Posterior vena cava (tissue), 2 donors: ENCODE data around the gene ARAP3. TPM values are rescaled to one million over a fixed set of nuclear protein-coding genes. Genes with fewer than 3 reads are reported as not detected.

Experiments used
- total RNA-seq, 2 donors: library from RNA; stranded (reverse); fragmentation: NEBNext Ultra II Directional; extraction: Animal tissue kit (Norgen Biotek cat#: 25700); gene quantifications; one replicate each; pipeline ENCODE4 v1.2.1, GENCODE V29; 2021
- donor health status: DM: yes; HTN: yes; CAD: no.
- donor health status: DM: yes; HTN: yes; CAD: no.

ARAP3 gene
- total RNA-seq, 2 donors from 2014 or later, result 14.7 to 18.8 TPM

Other genes with a start within 250 kb of the ARAP3 start
- gene PCDHGC3, start 206.3 kb downstream of the ARAP3 start, total RNA-seq, result 10 to 100 TPM; 71.1 to 90.6 TPM
- 1 to 10 TPM; 2.0 to 2.9 TPM for gene PCDHGC4, start 197.2 kb downstream of the ARAP3 start, total RNA-seq
- gene PCDHGC5, start 193.1 kb downstream of the ARAP3 start, total RNA-seq, result 1 to 10 TPM; 2.3 to 2.6 TPM
- 10 to 100 TPM; 52.3 to 83.8 TPM for gene DIAPH1, start 63.2 kb downstream of the ARAP3 start, total RNA-seq
- gene HDAC3, start 45.4 kb downstream of the ARAP3 start, total RNA-seq, result 10 to 100 TPM; 30.3 to 34.7 TPM
- gene RELL2, start 45.2 kb downstream of the ARAP3 start, total RNA-seq, result 1 to 10 TPM; 2.5 to 3.0 TPM
- gene FCHSD1, start 30.8 kb downstream of the ARAP3 start, total RNA-seq, result 10 to 100 TPM; 11.6 to 13.6 TPM
- 10 to 100 TPM; 30.2 to 36.7 TPM for gene PCDH1, start 196.2 kb upstream of the ARAP3 start, total RNA-seq
- gene DELE1, start 241.6 kb upstream of the ARAP3 start, total RNA-seq, result 10 to 100 TPM; 46.4 to 49.6 TPM